GM13976 (cell line): ENCODE measurements around the gene PAK2.
A peak's percentile ranks its signal among the peaks of the same experiment; 100 is the strongest.
"Not testable (repeated sequence)": the region's sequence is repeated elsewhere in the genome, so short reads cannot be mapped to it uniquely, and the experiment has no call there.

ENCODE experiments used
- DNase-seq: peaks from one replicate; pipeline ENCODE4 v3.0.0; 2012; ENCODE audit warnings: low spot score
- in situ Hi-C: fragments of 300-500 bp; cut with MboI; formaldehyde crosslinking; loops from one replicate; pipeline ENCODE4 v1.12.0; 2022; ENCODE audit warnings: low sequenced_read_pairs, mixed read lengths, inconsistent platforms; ENCODE audit not compliant: unreplicated experiment
- TF ChIP-seq, protein P1 (sequence below): IDR thresholded peaks from 2 replicates; pipeline ENCODE4 v1.5.1; 2012; ENCODE audit warnings: borderline replicate concordance, mild to moderate bottlenecking; ENCODE audit not compliant: insufficient read depth; ENCODE audit errors: extremely low read depth, missing control alignments, control extremely low read depth

Gene PAK2

DNA sequence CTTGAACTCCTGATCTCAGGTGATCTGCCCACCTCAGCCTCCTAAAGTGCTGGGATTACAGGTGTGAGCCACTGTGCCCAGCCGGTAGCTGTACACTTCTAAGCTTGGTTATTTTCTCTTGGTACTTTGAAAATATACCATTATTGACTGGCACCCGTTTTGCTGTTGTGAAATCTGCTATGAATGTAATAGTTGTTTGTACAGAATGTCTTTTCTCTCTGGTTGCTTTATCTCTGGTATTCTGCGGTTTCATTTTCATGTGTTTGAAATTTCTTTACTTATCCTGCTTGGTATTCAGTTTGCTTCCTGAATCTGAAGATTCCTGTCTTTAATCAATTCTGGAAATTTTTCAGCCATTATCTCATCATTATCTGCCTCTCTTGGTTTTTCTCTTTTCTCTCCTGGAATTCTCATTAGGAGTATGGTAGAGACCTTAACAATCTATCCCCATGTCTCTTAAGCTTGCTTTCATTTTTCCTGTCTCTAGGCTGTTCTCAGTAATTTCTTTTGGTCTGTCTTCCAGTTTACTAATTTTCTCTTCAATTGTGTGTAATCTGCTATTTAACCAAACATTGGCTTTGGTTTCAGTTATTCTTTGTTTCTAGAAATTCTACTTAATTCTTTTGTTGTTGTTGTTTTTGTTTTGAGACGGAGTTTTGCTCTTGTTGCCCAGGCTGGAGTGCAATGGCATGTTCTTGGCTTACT is 2.8 kb upstream of the PAK2 start:
- TF ChIP-seq, protein P1, sequence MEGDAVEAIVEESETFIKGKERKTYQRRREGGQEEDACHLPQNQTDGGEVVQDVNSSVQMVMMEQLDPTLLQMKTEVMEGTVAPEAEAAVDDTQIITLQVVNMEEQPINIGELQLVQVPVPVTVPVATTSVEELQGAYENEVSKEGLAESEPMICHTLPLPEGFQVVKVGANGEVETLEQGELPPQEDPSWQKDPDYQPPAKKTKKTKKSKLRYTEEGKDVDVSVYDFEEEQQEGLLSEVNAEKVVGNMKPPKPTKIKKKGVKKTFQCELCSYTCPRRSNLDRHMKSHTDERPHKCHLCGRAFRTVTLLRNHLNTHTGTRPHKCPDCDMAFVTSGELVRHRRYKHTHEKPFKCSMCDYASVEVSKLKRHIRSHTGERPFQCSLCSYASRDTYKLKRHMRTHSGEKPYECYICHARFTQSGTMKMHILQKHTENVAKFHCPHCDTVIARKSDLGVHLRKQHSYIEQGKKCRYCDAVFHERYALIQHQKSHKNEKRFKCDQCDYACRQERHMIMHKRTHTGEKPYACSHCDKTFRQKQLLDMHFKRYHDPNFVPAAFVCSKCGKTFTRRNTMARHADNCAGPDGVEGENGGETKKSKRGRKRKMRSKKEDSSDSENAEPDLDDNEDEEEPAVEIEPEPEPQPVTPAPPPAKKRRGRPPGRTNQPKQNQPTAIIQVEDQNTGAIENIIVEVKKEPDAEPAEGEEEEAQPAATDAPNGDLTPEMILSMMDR = no peak
- in situ Hi-C loops = no loop called here
- no peak for DNase-seq

DNA sequence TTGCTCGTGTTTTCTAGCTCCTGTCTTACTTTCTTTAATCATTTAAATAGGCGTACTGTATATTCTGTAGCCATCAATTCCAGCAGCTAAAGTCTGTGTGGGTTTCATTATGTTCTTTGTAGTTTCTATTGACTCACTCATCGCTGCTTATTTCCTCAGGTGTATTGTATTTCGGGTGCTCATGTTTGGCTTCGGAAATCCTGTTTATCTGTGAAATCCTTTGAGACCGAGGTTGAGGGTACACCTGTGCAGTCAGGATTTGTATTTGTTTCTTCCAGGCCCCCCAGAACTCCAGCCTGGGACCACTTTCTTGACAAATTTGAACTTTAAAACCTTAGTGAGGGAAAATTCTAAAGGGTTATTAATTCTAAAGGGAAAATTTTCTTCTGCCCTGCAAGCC is 2.0 kb upstream of the PAK2 start:
- TF ChIP-seq, protein P1 = no peak
- DNase-seq = no peak
- in situ Hi-C loops = no loop called here

DNA sequence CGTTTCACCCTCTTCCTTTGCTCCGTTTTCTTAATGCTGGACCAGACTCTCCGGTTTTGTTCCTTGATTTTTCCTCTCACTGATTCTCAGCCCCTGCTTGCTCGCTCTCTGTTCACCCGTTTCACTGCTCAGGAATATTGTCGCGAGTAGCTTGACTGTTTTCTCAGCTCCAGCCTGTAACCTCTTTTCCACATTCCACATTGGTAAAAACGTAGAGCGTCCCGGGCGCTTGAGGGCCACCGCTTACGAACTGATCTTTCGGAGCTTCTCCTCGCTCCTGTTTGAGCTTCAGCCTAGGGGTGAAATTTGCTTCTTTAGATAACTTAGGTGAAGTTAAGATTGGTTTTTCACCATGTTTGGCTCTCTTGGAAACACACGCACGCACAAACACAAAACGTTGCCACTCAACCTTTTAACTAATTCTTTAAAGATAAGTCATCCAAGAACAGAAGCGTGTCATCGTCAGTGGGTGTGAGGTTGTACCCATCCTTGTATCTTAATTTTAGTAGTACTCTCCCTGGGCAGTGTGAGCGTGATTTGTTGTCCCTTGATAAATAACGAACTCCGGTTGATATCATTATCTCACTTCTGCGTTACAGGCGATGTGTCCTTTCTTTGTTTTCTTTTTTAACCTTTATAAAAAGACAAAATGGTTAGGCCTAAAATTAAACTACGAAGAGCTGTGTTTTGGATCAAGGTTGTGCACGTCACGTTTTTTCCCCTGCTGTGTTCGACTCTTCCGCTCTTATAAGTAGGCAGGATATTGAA is 1.0 kb downstream of the PAK2 start:
- TF ChIP-seq, protein P1 = no peak
- in situ Hi-C loops = no loop called here
- peak; percentile 42 for DNase-seq

DNA sequence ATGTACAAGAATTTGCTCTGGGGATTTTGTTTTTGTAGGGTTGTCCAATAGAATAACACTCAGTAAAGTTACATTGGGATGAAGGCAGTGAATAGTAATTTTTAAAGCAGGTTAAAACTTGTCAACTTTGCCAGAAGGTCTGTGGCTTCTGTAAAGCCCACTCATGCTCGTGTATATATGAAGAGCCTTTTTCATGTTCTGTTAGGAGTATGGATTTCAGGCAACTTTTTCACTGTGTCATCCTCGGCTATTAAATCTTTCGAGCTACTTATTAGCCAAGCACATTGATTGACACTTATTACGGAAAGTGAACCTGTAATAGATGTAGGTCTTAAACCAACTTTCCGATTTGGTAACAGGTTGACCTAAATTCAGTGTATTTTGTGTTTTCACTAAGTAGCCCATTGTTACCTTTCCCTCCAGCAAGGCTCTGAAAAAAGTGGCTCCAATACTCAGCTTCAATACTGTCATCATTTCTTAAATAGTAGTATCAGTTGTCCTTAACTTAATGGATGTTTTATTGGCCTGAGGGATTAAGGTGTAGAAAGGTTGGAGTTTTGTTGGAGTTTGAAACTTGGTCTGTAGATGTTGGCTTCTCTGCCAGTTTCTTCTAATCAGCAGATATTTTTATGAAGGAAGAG is 1.7 kb downstream of the PAK2 start:
- in situ Hi-C loops = no loop called here
- TF ChIP-seq, protein P1 = no peak
- DNase-seq = no peak

DNA sequence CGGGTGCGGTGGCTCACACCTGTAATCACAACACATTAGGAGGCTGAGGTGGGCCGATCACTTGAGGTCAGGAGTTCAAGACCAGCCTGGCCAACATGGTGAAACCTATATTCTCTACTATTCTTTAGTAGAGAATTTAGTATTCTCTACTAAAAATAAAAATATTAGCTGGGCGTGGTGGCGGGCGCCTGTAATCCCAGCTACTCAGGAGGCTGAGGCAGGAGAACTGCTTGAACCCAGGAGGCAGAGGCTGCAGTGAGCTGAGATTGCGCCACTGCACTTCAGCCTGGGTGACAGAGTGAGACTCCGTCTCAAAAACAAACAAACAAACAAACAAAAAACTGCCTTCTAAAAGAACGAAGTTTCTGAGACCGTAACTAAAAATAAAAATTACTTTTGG is 3.9 kb downstream of the PAK2 start:
- DNase-seq, in situ Hi-C loops: not testable (repeated sequence)

DNA sequence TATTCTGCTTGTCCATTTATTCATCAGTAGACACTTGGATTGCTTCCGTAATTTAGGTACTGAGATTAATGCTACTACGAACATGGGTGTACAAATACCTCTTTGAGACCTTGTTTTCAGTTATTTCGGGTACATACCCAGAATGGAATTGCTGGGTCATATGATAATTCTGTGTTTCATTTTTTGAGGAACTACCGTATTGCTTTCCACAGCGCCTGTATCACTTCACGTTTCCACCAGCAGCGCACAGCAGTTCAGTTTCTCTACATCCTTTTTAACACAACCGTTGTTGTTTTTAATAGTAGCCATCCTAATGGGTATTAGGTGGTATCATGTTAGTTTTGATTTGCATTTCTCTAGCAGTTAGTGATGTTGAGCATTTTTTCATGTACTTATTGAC is 9.5 kb downstream of the PAK2 start:
- in situ Hi-C loops = no loop called here
- TF ChIP-seq, protein P1 = no peak
- no peak for DNase-seq

DNA sequence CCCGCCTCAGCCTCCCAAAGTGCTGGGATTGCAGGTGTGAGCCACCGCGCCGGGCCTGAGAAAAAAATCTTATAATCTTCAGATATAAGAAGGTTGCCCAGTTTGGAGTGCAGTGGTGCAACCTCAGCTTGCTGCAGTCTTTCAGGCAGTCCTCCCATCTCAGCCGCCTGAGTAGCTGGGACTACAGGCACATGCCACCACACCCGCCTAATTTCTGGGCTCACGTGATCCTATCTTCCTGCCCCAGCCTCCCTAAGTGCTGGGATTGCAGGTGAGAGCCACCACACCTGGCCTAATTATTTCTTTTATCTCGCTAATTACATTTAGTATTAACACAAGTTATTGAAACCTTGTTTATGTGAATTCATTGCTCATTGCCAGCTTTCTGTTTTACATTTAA is 13.5 kb downstream of the PAK2 start:
- in situ Hi-C loops = no loop called here
- TF ChIP-seq, protein P1 = no peak
- no peak for DNase-seq
